ENCODE data around the gene VWA3B.
"Not testable (repeated sequence)": the region's sequence is repeated elsewhere in the genome, so short reads cannot be mapped to it uniquely, and the experiment has no call there.

The VWA3B gene

GRCh38 chr2:98126061-98126460 lies 39.1 kb downstream of the VWA3B start:
- no peak overlapping the region for H3K4me3 ChIP-seq (ENCODE audit: low read depth, low read length)
- ChIA-PET POLR2A (no interaction called here), CTCF (no interaction called here)
- no peak for DNase-seq (ENCODE audit: low read depth, low spot score)
- TF ChIP-seq CTCF (IDR thresholded peaks at IDR 0.05; ENCODE audit: insufficient read depth, low read length, missing control alignments) = no peak

GRCh38 chr2:98127229-98127989 lies 40.4 kb downstream of the VWA3B start:
- ChIA-PET POLR2A (no interaction called here), CTCF (interaction anchor here (0.8 kb wide), 1 partner anchor 13 kb away, joined by 3 read pairs; no protein-coding TSS in a partner anchor)
- H3K4me3 ChIP-seq (ENCODE audit: low read depth, low read length) = no peak overlapping the region
- no peak for DNase-seq (ENCODE audit: low read depth, low spot score)
- no peak for TF ChIP-seq CTCF (IDR thresholded peaks at IDR 0.05; ENCODE audit: insufficient read depth, low read length, missing control alignments)

- TF ChIP-seq CTCF (IDR thresholded peaks at IDR 0.05; ENCODE audit: insufficient read depth, low read length, missing control alignments) = no peak
- CTCF ChIA-PET = no interaction called here
- no peak for DNase-seq (ENCODE audit: low read depth, low spot score)
- POLR2A ChIA-PET = no interaction called here
- no peak overlapping the region for H3K4me3 ChIP-seq (ENCODE audit: low read depth, low read length)
Observed at GRCh38 chr2:98128556-98129109, 41.7 kb downstream of the VWA3B start.

- POLR2A ChIA-PET; DNase-seq (ENCODE audit: low read depth, low spot score); H3K4me3 ChIP-seq (ENCODE audit: low read depth, low read length); CTCF ChIA-PET: not testable (repeated sequence)
Observed at GRCh38 chr2:98130073-98130472, 43.1 kb downstream of the VWA3B start.

- no peak overlapping the region for H3K4me3 ChIP-seq (ENCODE audit: low read depth, low read length)
- POLR2A ChIA-PET = no interaction called here
- no peak for DNase-seq (ENCODE audit: low read depth, low spot score)
- TF ChIP-seq CTCF (IDR thresholded peaks at IDR 0.05; ENCODE audit: insufficient read depth, low read length, missing control alignments) = no peak
- CTCF ChIA-PET = interaction anchor here (0.6 kb wide), 1 partner anchor 59 kb away, joined by 3 read pairs; no protein-coding TSS in a partner anchor
Observed at GRCh38 chr2:98134172-98135005, 47.4 kb downstream of the VWA3B start.

- ChIA-PET CTCF (no interaction called here), POLR2A (no interaction called here)
- DNase-seq (ENCODE audit: low read depth, low spot score) = no peak
- H3K4me3 ChIP-seq (ENCODE audit: low read depth, low read length) = no peak overlapping the region
- no peak for TF ChIP-seq CTCF (IDR thresholded peaks at IDR 0.05; ENCODE audit: insufficient read depth, low read length, missing control alignments)
Observed at GRCh38 chr2:98137196-98137595, 50.2 kb downstream of the VWA3B start.

- POLR2A ChIA-PET; CTCF ChIA-PET; DNase-seq (ENCODE audit: low read depth, low spot score); H3K4me3 ChIP-seq (ENCODE audit: low read depth, low read length): not testable (repeated sequence)
Observed at GRCh38 chr2:98138978-98139377, 52.0 kb downstream of the VWA3B start.
